ENCODE data around the gene CCNL1.
"Not testable (repeated sequence)": the region's sequence is repeated elsewhere in the genome, so short reads cannot be mapped to it uniquely, and the experiment has no call there.

CCNL1 gene

GRCh38 chr3:157166561-157166960 is 6.6 kb upstream of the CCNL1 start:
- TF ChIP-seq, protein P1, sequence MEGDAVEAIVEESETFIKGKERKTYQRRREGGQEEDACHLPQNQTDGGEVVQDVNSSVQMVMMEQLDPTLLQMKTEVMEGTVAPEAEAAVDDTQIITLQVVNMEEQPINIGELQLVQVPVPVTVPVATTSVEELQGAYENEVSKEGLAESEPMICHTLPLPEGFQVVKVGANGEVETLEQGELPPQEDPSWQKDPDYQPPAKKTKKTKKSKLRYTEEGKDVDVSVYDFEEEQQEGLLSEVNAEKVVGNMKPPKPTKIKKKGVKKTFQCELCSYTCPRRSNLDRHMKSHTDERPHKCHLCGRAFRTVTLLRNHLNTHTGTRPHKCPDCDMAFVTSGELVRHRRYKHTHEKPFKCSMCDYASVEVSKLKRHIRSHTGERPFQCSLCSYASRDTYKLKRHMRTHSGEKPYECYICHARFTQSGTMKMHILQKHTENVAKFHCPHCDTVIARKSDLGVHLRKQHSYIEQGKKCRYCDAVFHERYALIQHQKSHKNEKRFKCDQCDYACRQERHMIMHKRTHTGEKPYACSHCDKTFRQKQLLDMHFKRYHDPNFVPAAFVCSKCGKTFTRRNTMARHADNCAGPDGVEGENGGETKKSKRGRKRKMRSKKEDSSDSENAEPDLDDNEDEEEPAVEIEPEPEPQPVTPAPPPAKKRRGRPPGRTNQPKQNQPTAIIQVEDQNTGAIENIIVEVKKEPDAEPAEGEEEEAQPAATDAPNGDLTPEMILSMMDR (IDR thresholded peaks at IDR 0.05; ENCODE audit: low read depth, low read length), result no peak
- H3K4me3 ChIP-seq (ENCODE audit: low read depth, low read length), result no peak overlapping the region

DNA sequence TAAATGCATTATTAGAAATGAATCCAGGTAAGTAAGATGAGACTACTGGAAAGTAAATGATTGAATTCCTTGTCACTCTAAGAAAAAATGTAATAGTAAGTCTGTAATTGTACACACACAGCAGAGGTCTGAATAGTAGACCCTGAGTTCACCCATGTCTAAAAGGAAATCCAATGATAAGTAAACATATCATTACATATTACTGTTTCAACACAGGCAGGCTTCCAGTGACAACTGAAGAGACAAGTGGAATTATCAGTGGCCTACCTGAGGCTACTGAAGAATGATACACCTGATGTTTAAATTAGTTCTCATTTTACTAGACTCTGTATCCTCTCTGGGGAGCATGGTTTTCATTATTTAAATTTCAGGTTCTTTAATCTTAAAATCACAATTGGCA is 6.2 kb upstream of the CCNL1 start:
- H3K4me3 ChIP-seq (ENCODE audit: low read depth, low read length), result no peak overlapping the region
- TF ChIP-seq, protein P1 (IDR thresholded peaks at IDR 0.05; ENCODE audit: low read depth, low read length), result no peak

GRCh38 chr3:157163217-157163953 is 3.4 kb upstream of the CCNL1 start:
- no peak overlapping the region for H3K4me3 ChIP-seq (ENCODE audit: low read depth, low read length)
- TF ChIP-seq, protein P1 (IDR thresholded peaks at IDR 0.05; ENCODE audit: low read depth, low read length), result no peak

- TF ChIP-seq, protein P1 (IDR thresholded peaks at IDR 0.05; ENCODE audit: low read depth, low read length), result peak; percentile 20; the same call in 1 of the 2 replicates
- H3K4me3 ChIP-seq (ENCODE audit: low read depth, low read length), result not testable (repeated sequence)
Measured at GRCh38 chr3:157162620-157163019, 2.7 kb upstream of the CCNL1 start.

DNA sequence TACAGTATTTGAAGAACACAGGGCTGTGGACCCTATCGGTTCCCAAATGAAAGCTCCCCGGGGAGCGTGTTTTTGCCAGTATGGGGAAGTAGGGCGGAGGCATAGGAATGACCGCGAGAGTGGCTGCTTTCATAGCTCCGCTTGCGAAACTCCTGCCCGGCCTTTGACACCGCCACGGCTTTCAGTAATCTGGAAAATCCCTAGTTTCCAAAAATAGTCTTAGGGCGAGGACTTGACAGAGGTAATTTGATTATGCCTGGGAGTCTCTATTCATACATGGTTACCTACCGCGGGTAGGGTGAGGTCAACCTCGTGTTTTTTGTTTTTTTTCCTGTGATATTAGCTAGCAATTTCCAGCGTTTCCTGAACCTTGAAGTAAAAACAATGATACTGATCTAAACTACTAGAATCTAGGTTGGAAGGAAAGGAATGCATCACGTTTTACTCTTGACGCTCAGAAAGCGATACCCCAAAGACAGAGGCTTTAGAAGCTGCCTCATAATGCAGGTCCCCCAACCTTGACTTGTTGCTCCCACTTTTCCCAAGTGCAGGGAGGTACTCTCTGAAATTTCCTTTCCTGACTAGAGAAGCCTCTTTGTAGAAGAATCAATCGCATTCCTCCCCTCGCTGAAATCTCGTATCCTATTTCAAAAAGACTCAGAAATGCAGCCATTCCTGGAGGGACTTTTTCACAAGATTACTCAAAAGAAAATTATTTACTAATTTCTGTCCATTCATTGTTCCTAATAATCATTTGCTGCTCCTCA is 894 bp upstream of the CCNL1 start:
- peak overlapping the region; percentile 96 for H3K4me3 ChIP-seq (ENCODE audit: low read depth, low read length)
- TF ChIP-seq, protein P1 (IDR thresholded peaks at IDR 0.05; ENCODE audit: low read depth, low read length), result no peak

GRCh38 chr3:157159037-157159761 is 748 bp downstream of the CCNL1 start:
- TF ChIP-seq, protein P1 (IDR thresholded peaks at IDR 0.05; ENCODE audit: low read depth, low read length), result no peak
- peak overlapping the region; percentile 96 for H3K4me3 ChIP-seq (ENCODE audit: low read depth, low read length)

Measured in WI38 (cell line).